Activated T-cell treated with anti-CD3 and anti-CD28 coated beads, Interleukin-2, amount 50 U/mL, for 24 hours (primary cell): Measurements from ENCODE around the gene ERRFI1.

Source experiments
- DNase-seq: peaks from one replicate; pipeline ENCODE4 v3.0.0-alpha.2; 2020
- H3K27ac Mint-ChIP-seq: 2 replicates; pipeline ENCODE4 v1.8.0; 2020; ENCODE audit warnings: mild to moderate bottlenecking, mixed read lengths
- H3K27me3 Mint-ChIP-seq: 2 replicates; pipeline ENCODE4 v1.8.0; 2020; ENCODE audit warnings: mixed read lengths
- H3K36me3 Mint-ChIP-seq: 2 replicates; pipeline ENCODE4 v1.8.0; 2020; ENCODE audit warnings: low read depth, mixed read lengths
- H3K4me1 Mint-ChIP-seq: 2 replicates; pipeline ENCODE4 v1.8.0; 2020; ENCODE audit warnings: low read depth, mixed read lengths
- H3K4me3 Mint-ChIP-seq: 2 replicates; pipeline ENCODE4 v1.8.0; 2020; ENCODE audit warnings: mild to moderate bottlenecking, moderate library complexity, mixed read lengths
- H3K9me3 Mint-ChIP-seq: 2 replicates; pipeline ENCODE4 v1.8.0; 2020; ENCODE audit warnings: mixed read lengths

The ERRFI1 gene

DNA sequence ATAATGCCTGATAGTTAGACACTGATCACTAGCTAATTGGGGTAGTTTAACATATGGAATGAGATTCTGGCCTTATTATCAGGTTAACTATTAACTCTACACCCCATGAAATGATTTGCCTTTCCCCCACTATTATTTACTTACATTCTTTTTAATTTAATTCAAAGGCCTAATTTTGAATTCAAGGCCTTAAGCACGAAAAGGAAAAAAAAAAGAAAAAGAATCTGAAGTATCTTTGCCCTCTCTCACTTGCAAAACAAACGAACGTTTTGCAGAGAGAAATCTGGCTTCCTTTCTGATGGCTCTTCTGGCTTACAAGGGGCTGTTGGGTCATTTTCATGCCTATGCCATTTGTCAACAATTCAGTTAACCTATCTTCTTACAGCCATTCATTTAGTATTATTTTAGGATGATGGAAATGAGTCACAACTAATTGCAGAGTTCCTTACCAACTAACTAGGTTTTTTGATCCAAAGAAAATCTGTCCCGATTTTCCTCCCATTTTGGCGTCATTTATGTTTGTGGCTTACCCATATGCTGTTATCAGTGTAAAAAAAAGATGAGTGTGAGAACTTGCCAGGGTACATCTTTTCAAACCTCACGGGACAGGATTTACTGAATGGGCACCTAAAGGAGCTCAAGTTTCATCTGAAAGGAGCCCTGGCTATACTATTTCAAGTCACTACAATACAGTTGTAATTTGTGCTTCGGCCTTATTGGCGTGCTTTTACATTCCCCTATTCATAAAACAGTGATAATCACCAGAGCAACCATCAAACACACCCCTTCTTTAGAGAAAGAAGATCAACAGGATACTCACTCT, 1.9 kb upstream of the ERRFI1 start:
- no peak overlapping the region for H3K4me3 Mint-ChIP-seq
- DNase-seq, result no peak
- no peaks in the 10 kb centered on the region for H3K9me3 Mint-ChIP-seq
- peaks cover 3% of the 10 kb centered on the region for H3K36me3 Mint-ChIP-seq
- peaks cover 12% of the 10 kb centered on the region for H3K4me1 Mint-ChIP-seq
- H3K27ac Mint-ChIP-seq, result no peak overlapping the region
- H3K27me3 Mint-ChIP-seq, result peaks cover 29% of the 10 kb centered on the region

DNA sequence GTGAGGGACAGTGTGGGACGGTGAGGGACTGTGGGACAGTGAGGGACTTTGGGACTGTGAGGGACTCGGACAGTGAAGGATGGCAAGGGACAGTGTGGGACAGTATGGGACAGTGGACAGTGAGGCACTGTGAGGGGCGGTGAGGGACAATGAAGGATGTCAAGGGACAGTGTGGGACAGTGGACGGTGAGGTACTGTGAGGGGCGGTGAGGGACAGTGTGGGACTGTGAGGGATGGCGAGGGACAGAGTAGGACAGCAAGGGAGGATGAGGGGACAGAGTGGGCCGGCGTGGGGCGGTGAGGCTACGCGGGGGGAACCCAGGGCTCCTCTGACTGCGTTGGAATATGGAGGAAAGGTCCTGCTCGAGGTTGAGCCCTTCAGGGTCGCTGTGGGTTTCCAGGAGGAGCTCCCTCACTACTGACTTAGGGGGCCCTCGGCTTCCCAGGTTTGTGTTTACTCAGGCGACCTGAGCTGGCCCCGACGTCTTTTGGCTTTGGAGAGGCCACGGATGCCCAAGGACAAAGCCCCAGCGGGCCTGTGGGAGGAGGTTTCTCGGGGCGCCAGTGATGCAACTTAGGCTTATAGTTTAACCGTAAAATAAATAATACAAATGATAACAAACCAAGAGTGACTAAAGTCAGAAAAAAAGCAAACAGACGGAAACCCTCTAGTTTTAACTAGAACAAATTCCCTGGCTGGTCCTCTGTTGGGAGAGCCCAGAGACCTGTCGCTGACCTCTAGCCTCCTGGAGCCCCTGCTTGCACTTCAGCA, 1.1 kb upstream of the ERRFI1 start:
- Mint-ChIP-seq H3K9me3 (no peaks in the 10 kb centered on the region), H3K36me3 (peaks cover 3% of the 10 kb centered on the region), H3K4me3 (peak overlapping the region; percentile 42), H3K27ac (peak overlapping the region; percentile 52), H3K27me3 (peaks cover 31% of the 10 kb centered on the region), H3K4me1 (peaks cover 12% of the 10 kb centered on the region)
- no peak for DNase-seq

DNA sequence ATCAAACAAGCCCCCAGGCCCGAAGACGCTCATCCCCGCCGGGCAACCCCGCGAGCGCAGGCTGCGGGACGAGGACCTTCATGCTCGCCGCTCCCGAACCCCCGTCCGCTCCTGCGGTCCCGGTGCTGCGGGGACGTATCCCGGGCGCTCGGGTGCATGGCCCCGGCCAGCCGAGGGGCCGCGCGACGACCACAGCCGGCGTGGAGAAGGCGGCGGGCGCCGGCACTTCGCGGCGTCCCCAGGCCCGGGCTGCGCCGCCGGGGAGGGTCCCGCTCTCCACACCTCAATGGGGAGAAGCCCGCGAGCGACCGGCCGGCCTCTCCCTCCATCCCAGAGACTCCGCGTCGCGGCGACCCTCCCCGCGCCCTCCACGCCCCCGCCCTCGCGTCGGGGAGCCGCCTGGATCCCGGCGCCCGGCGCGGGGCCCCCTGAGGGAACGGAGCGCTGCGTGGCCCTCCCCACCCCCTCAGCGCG, 401 bp downstream of the ERRFI1 start:
- Mint-ChIP-seq H3K36me3 (peaks cover 3% of the 10 kb centered on the region), H3K9me3 (no peaks in the 10 kb centered on the region), H3K4me3 (peak overlapping the region; percentile 79), H3K27me3 (peaks cover 31% of the 10 kb centered on the region), H3K4me1 (peaks cover 12% of the 10 kb centered on the region), H3K27ac (peak overlapping the region; percentile 35)
- no peak for DNase-seq

DNA sequence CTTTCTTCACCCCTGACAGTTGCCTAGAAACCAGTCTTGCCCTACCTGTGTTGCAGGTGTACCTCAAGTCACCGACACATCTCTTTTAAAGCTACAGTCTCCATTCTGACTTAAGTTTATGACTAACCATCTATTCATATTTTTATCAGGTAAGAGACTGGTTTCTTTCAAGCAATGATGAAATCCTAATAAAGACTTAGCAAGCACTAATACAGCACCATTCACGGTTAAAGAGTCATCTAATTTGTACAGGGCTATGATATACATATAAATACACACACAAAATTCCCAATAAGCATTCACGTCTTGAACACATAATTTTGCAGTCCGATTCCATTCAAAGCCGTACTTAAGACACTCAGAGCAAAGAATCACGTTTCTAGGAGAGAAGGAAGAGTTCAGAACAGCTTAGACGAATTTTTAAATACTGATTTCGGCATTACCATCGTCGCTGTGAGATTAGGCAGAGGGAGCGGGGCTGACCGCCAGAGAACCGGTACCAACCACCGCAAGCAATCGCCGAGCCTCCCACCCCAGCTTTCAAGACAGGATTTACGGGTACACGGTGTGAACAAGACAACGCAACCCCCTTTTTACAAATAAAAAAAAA, 943 bp downstream of the ERRFI1 start:
- no peak for DNase-seq
- Mint-ChIP-seq H3K27ac (peak overlapping the region; percentile 35), H3K4me1 (peaks cover 12% of the 10 kb centered on the region), H3K27me3 (peaks cover 31% of the 10 kb centered on the region), H3K36me3 (peaks cover 3% of the 10 kb centered on the region), H3K9me3 (no peaks in the 10 kb centered on the region), H3K4me3 (peak overlapping the region; percentile 79)

DNA sequence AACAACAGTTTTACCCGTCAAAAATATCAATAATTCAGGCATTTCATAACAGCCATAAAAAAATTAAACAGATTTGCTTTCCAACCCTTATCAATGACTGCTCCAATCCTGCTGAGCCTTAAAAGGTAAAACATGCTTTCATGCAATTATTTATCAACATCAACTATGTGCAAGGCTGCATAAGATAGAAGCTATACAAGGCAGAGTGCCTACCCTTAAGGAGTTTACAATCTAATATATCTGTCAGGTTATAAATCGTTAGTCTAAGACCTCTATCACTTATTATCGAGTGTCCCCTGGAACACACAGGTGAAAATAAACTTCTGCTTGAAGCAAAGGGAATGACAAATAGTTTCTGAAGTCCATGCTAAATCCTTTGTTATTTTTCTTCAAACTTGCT, 1.8 kb downstream of the ERRFI1 start:
- no peak overlapping the region for H3K27ac Mint-ChIP-seq

DNA sequence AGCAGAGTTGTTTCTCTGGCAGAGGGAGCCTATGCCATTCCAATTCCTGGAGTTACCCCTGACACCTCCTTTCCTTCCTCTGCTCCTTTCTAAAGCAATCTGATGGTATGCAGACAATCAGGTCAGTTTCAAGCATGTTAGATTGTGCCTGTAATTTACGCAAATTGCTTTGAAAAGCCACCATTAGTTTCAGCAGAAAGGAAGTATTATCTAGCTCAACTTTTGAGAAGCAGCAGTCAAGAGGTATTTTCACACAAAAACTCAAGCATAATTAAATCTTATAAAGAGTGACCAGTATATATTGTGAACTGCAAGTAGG, 2.2 kb downstream of the ERRFI1 start:
- peaks cover 3% of the 10 kb centered on the region for H3K36me3 Mint-ChIP-seq
- no peak for DNase-seq
- H3K4me3 Mint-ChIP-seq, result no peak overlapping the region
- no peaks in the 10 kb centered on the region for H3K9me3 Mint-ChIP-seq
- H3K27me3 Mint-ChIP-seq, result peaks cover 32% of the 10 kb centered on the region
- H3K4me1 Mint-ChIP-seq, result peaks cover 12% of the 10 kb centered on the region
- no peak overlapping the region for H3K27ac Mint-ChIP-seq

More for the DNA sequence above, 1.8 kb downstream of the ERRFI1 start:
- no peak for DNase-seq
- Mint-ChIP-seq H3K36me3 (peaks cover 3% of the 10 kb centered on the region), H3K27me3 (peaks cover 31% of the 10 kb centered on the region), H3K4me1 (peaks cover 12% of the 10 kb centered on the region), H3K4me3 (no peak overlapping the region), H3K9me3 (no peaks in the 10 kb centered on the region)

DNA sequence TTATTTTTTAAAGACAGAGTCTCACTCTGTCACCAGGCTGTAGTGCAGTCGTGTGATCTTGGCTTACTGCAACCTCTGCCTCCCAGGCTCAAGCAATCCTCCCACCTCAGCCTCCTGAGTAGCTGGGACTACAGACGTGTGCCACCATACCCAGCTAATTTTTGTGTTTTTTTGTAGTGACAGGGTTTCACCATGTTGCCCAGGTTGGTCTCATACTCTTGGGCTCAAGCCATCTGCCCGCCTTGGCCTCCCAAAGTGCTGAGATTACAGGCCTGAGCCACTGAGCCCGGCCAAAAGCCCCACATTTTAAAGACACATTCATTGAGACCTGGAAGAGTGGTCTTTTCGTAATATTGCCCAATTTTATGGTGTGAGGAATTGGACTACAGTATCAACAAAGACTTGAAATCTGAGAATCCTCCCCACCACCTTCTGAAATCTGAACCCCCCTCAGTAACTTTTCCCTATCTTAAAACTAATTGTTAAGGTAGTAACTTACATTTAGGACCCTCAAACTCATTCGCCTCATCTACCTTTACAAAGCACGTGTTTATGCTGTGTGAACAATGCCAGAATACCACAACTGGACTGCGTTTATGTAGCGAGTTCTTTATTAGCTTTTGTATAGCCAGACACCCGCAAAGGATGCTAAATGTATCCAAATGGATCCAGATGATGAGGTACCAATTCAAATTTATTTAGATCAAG, 2.7 kb downstream of the ERRFI1 start:
- Mint-ChIP-seq H3K9me3 (no peaks in the 10 kb centered on the region), H3K36me3 (peaks cover 3% of the 10 kb centered on the region), H3K27ac (no peak overlapping the region), H3K4me3 (no peak overlapping the region), H3K4me1 (peaks cover 12% of the 10 kb centered on the region), H3K27me3 (peaks cover 35% of the 10 kb centered on the region)
- no peak for DNase-seq

DNA sequence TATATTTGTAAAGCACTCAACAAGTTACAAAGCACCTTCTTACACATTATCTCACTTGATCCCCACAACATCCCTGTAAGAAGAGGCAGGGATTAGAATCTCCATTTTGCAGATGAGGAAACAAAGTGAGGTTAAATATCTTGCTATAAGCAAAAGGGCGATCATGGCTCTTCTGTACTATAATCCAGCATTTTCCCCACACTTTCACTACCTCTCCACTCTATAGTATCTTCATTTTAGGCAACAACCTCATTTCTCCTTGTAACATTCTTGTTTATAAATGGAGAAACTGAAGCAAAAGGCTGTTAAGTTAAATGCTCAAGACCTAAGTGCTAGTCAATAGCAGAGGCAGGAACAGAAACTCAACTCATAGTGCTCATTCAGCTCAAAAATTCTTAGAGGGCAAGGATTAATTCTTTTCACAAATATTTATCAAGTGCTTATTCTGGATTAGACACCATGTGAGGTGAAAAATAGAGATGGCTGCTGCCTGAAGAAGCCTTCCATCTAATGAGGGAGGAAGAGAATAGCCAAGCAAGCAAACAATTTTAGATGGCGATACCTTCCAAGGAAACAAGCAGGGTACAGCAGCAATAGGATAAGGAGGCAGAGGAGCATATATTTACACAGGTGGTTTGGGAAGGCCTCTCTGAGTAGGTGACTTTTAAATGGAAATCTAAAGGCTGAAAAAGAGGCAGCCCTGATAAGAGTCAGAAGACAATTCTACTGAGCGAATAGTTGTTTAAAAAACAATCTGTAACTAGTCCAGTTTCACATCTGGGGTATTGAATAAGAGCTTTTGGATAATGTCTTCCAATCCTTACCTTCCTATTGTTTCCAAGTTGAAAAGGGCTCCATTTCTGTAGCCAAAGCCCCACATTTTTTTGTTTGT, 3.5 kb downstream of the ERRFI1 start:
- Mint-ChIP-seq H3K36me3 (peaks cover 3% of the 10 kb centered on the region), H3K4me3 (no peak overlapping the region), H3K4me1 (peaks cover 12% of the 10 kb centered on the region), H3K27ac (no peak overlapping the region), H3K9me3 (no peaks in the 10 kb centered on the region), H3K27me3 (peaks cover 41% of the 10 kb centered on the region)
- no peak for DNase-seq

DNA sequence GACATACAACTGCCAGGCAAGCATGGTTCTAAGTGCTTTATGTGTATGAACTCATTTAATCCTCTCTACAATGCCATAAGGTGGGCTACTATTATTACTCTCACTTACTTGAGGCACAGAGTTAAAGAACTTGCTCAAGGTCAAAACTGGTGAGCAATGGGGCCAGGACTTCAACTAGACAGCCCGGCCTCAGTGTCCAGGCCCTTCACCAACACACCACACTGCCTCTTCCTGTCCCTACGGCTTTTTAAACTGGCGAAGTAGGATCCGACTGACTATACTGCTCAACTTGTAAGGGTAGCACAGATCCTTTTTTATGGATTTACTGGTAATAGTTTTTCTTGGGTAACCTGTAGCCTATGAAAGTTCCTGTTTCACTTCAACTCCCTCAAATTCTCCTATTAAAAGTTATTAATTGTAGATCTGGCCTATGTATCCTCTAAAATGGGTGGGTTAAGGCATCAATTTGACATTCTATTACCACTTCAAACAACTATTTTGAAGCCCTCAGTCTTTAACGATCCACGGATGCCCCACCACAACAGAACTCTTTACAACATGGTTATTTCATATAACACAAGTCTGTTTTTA, 4.3 kb downstream of the ERRFI1 start:
- peaks cover 42% of the 10 kb centered on the region for H3K27me3 Mint-ChIP-seq
- H3K9me3 Mint-ChIP-seq, result no peaks in the 10 kb centered on the region
- no peak overlapping the region for H3K27ac Mint-ChIP-seq
- peaks cover 3% of the 10 kb centered on the region for H3K36me3 Mint-ChIP-seq
- DNase-seq, result no peak
- peaks cover 10% of the 10 kb centered on the region for H3K4me1 Mint-ChIP-seq
- no peak overlapping the region for H3K4me3 Mint-ChIP-seq

DNA sequence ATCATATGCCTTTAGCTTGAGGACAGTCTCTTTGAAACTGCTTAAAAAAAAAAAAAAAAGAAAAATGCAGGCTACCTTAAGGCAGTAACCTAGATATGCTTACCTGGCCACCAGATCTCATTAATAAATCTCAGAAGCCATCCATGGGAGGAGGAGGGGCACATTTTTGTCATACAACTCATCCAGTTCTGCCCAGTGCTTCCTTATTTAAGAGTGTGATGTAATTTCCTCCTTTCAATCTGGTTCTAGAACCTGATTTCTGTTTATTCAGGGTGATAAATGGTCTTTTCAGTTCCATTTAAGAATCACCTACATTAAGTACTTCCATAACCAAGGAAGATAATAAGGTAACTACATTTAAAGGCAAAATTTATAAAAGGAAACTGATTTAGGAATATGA, 6.1 kb downstream of the ERRFI1 start:
- Mint-ChIP-seq H3K27ac (no peak overlapping the region), H3K9me3 (no peaks in the 10 kb centered on the region), H3K36me3 (no peaks in the 10 kb centered on the region), H3K4me1 (peaks cover 2% of the 10 kb centered on the region), H3K27me3 (peaks cover 48% of the 10 kb centered on the region), H3K4me3 (no peak overlapping the region)
- no peak for DNase-seq

DNA sequence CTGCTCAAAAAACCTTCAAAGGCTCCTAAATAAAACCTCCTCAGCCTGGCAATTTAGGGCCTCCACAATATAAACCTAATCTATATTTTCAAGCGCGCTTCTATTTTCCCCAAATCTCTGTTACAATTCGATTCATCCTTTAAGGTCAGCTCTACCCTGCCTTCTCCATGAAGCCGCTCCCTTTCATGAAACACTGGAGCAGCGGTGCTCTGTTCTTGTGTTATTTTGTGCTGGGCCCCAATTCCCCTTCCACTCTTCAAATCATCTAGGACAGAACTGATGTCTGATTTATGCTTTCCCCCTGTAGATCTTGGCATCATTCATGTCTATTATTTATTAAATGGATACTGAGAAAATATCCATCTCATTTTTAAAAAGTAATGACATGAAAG, 6.9 kb downstream of the ERRFI1 start:
- no peaks in the 10 kb centered on the region for H3K36me3 Mint-ChIP-seq
- peaks cover 1% of the 10 kb centered on the region for H3K4me1 Mint-ChIP-seq
- H3K9me3 Mint-ChIP-seq, result no peaks in the 10 kb centered on the region
- H3K27ac Mint-ChIP-seq, result no peak overlapping the region
- H3K4me3 Mint-ChIP-seq, result no peak overlapping the region
- peaks cover 42% of the 10 kb centered on the region for H3K27me3 Mint-ChIP-seq
- no peak for DNase-seq

DNA sequence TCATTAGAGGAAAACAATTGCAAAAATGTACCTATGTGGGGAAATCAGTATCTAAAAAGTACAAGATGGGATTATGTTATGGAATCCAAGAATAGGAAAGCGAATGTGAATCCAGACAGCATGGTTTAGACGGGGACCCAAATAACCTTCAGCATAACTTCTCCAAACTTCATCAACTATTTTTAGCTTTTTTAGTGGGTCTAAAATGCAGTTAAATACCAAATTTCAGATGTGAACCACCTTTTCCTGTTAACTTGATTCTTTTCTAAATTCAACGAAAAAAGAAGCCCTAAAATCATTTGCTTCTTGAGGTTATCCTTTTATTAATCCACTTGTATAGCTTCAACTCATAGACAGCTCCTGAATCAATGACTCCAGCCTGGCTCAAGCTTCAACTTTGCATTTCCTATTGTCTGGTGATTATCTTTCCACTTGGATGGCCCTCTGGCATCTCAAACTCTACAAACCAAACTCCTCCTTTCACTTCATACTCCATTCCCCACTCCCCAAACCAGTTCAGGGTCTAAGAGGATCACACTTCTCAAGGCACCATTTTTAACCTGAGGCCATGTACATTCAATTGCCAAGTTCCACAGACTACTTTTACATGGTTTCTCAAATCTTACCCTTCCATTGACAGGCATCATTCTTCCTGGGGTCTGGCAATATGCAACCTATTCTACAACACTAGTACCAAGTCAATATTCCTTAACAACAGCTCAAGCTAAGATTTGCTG, 7.4 kb downstream of the ERRFI1 start:
- DNase-seq, result no peak
- Mint-ChIP-seq H3K4me3 (no peak overlapping the region), H3K9me3 (no peaks in the 10 kb centered on the region), H3K27me3 (peaks cover 37% of the 10 kb centered on the region), H3K4me1 (peaks cover 1% of the 10 kb centered on the region), H3K27ac (no peak overlapping the region), H3K36me3 (no peaks in the 10 kb centered on the region)
